Stimulated activated CD8-positive, alpha-beta memory T cell treated with anti-CD3 and anti-CD28 coated beads, Interleukin-2, amount 100 ng/mL, for 48 hours (primary cell): ENCODE measurements around the gene STX7.
"Not testable (repeated sequence)": the region's sequence is repeated elsewhere in the genome, so short reads cannot be mapped to it uniquely, and the experiment has no call there.

ENCODE experiments used
- DNase-seq, 2 donors: peaks; one replicate each; pipeline ENCODE4 v3.0.0-alpha.2; 2020; ENCODE audit warnings: low read depth in 2 of 2

Gene STX7, protein sequence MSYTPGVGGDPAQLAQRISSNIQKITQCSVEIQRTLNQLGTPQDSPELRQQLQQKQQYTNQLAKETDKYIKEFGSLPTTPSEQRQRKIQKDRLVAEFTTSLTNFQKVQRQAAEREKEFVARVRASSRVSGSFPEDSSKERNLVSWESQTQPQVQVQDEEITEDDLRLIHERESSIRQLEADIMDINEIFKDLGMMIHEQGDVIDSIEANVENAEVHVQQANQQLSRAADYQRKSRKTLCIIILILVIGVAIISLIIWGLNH

DNA sequence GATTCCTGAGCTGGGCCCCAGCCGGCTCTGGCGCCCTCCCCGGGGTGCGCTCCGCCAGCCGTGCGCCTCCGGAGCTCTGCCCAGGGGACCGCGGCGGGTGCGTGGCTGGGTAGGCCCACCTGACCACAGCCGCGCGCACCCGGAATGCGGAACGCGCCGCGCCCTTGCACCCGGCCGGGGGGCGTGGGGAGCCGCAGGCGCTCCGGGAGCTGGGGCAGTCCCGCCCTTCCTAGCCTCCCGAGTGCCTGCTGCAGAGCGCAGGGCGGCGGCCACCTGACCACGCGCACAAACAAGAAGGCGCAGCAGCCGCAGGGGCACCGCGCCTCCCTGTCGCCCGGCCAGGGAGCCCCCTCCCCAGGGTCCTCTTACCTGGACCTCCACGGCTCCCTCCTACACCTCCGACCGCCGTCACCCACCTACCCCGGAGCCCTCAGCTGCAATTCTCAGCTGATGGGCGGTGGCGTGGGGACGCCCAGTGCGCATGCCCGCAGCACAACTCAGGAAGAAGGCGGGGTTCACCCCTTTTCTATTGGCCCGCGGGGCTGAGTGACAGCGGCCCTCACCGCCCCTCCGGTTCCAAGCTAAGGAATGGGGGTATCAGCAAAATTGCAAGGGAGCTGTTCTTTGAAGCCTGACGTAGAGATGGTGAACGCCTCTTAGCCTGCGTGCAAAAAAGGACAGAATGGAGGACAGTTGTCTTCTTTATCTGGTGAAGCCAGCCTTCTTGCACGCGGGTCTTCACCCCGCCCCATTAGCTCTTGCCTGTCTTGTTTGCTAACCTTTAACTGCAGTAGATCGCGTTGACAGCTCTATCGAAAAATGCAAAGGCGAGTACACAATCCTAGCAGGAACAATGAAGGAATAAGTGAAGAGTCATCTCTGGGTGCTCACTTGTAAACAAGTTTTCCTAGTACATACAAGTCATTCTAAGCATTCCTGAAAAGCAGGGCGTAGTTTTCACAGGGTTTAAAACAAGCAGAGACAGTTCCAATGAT lies at the start of gene STX7:
Gene STX7 (minus strand): TSS at position 479 of the 995 bp plus-strand sequence. CDS start 9,586 bp downstream, outside the sequence.
- DNase-seq, result peak; percentile 78 to 79

- not testable (repeated sequence) for DNase-seq
Observed at GRCh38 chr6:132560087-132560486, 47.2 kb upstream of the STX7 start.

DNA sequence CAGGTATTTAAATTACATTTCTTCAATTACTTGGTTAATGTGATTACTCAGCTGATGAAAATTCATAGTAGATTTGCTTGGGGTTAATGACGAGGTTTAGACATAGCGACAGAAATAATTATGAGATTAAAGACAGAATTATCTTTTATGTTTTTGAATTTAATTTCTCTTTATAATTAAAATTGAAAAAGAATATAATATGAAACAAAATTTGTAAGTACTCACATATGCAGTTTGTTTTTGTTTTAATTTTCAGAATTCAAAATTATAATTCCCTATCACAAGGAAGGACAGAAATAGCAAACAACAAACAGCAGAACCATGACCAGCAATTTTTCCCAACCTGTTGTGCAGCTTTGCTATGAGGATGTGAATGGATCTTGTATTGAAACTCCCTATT lies 39.5 kb upstream of the STX7 start, which contains the start of gene TAAR8:
Gene TAAR8 (plus strand): TSS at position 301 of the 400 bp plus-strand sequence. CDS start 21 bp downstream, at position 322.
- DNase-seq, result no peak

DNA sequence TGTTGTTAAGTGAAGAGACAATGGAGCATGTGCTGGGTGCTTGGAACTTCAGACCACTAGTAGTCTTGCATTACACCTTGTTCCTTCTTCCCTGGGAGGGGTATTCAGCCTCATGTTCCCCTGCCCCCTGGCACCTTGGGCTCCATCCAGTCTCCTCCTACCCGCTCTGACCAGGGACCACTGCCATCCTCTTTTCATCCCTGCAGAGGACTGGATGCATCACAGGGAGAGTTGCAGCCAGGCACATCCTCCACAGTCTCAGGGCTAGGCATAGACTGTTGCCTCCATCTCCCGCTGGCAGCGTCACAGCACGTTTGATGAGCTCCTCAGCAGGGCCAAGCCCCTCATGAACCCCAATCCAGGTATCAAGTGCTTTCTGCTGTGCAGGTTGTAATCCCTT lies 38.3 kb upstream of the STX7 start:
- no peak for DNase-seq

GRCh38 chr6:132548746-132549463 lies 36.0 kb upstream of the STX7 start:
- no peak for DNase-seq

DNA sequence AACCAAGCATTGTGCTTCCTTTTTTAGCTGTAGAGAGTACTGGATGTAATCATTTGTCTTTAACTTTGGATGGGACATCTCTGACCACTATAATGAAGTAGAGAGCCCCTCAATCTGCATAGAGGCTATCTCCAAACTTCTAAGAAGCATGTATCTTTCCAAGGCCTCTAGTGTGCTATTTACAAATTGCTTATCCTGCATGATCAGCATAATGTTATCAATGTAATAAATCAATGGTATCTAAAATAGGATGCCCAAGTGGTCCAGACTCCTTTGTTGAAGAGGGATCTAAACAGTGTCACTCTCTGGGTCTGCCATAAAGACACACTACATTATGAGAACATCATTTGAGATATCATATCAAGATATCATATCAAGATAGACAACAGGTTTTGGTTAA lies 31.9 kb upstream of the STX7 start:
- no peak for DNase-seq

- DNase-seq, result no peak
Observed at GRCh38 chr6:132537977-132538376, 25.1 kb upstream of the STX7 start, which contains the start of gene TAAR9. Gene TAAR9, plus strand, starts transcription at chr6:132538277. Its CDS starts 13 bp downstream, at chr6:132538290.

GRCh38 chr6:132537145-132537544 lies 24.2 kb upstream of the STX7 start:
- no peak for DNase-seq

DNA sequence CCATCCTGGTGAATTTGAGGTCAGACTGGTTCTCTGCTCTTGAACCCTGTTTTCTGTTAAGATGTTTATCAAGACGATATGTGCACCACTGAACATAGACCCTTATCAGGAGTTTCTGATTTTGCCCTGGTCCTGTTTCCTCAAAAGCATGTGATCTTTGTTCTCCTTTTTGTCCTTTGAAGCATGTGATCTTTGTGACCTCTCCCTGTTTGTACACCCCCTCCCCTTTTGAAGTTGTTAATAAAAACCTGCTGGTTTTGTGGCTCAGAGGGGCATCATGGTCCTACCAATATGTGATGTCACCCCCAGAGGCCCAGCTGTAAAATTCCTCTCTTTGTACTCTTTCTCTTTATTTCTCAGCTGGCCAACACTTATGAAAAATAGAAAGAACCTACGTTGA lies 21.6 kb upstream of the STX7 start:
- not testable (repeated sequence) for DNase-seq

DNA sequence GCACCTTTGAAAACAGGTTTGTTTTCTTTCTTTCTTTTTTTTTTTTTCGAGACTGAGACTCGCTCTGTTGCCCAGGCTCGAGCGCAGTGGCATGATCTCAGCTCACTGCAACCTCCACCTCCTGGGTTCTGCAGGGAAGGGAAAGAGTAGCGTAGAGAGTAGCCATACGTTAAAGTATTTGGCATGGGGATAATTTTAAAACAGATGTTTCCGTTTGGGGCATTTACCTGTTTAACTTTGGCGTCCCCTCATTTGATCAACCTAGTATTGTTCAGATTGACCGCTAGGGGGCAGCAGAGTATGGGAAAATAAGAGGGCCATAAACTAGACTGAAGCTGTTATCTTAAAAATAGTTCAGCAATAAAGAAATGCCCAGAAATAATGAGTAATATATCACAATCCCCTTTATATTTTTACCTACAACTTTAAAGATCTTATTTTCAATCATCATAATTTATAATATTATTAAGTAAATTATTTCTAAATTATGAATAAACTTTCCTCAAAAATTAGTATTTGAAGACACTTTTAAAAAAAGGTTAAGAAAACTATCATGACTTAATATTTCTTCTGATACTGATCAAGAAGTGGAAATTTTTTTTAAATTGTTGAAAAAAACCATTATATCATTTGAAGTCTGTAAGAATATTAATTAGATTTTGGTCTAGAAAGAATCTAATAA lies 17.5 kb upstream of the STX7 start:
- DNase-seq, result peak; percentile 23 to 30

DNA sequence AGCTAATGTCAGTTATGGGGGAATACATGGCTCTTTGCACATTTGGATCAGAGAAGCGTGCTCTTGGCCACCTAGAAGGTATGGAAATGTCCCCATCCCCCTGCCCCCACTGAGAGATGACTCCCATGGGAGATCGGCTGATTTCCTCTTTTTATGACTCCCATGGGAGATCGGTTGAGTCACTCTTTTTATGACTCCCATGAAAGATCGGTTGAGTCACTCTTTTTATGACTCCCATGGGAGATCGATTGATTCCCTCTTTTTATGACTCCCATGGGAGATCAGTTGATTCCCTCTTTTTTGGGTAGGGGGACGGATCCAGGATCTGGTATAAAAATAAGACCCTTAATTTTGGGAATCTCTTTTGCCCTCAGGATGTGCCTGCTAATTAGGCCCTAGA lies 14.9 kb upstream of the STX7 start:
- DNase-seq, result no peak

- DNase-seq, result no peak
Observed at GRCh38 chr6:132526461-132526860, 13.5 kb upstream of the STX7 start.

- DNase-seq, result no peak
Observed at GRCh38 chr6:132525866-132526265, 12.9 kb upstream of the STX7 start.

- no peak for DNase-seq
Observed at GRCh38 chr6:132524646-132525045, 11.7 kb upstream of the STX7 start.

DNA sequence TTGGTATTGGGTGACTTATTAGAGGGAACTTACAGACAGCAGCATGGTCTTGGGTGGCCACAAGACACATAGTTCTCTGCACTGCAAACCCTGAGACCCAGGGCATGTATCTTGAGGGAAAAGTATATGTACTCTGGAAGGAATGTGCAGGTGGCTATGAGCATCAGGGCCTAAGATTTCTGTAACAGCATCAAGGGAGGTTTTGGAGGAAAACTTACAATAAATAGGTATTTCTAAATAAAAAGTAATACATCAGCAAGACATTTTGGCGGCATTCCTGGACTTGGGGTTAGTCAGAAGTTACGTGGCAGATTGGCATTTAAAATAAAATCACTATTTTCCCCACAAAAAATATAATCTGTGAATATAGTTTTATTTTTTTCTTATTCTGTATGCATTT lies 8.0 kb upstream of the STX7 start:
- DNase-seq, result no peak

DNA sequence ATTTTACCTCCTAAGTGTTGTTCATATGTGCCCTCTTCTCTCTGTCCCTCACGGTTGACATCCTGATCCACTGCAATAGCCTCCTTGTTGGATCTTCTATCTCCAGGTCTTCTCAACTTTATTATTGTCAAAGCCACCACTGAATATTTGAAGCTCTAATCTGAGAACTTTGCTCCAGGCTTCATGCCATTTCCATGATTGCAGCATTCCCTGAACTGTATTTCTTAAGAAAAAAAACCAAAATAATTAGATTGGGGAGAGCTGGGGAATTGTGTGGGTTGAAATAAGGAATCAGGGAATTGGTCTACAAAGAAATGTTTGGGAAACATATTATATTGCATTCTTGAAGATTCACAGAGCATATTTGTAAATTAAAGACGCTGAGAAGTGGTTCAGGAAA lies 2.5 kb upstream of the STX7 start:
- DNase-seq, result no peak

DNA sequence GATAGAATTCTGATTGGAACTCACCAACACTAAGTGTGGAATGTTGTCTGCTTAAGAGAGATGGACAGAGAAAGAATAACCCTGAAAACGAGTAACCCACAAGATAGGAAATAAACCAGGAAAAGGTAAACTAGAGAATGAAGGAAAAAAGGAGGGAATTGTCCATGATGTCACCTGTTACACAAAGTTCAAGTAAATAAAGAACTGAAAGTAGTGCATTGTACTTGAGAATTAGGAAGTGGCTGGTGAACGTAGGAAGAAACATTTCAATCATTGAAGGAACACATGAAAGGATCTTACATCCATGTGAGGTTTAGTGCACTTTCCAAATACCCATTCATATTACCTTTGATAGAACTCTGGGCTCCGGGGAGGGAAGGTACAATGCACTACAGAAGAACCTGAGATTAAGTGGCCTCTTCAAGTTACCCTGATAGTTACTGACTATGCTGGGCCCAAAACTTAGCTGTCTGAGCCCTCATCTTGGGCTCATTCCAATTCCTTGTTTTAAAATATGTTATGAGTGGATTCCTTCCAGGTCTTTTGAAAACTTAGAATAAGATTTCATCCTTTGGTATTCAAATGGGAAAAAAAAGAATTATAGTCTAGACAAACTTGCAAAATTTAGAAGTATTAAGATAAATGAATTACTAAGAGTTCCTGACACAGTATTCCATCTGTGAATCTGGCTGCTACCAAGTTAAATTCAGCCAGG lies 1.1 kb upstream of the STX7 start:
- no peak for DNase-seq

DNA sequence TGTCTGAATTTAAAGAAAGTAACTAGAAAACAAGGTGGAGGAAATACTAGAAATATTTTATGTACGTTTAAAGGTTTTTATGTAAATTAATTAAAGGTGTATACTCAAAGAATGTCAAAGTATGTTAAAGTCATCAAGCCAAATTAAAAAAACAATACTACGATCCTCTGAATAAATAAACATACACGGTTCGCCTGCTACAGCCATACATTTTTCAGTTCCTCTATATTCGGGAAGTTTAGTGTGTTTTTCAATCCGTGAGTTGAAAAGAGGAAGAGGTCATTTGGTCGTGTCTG lies 626 bp downstream of the STX7 start:
- no peak for DNase-seq

DNA sequence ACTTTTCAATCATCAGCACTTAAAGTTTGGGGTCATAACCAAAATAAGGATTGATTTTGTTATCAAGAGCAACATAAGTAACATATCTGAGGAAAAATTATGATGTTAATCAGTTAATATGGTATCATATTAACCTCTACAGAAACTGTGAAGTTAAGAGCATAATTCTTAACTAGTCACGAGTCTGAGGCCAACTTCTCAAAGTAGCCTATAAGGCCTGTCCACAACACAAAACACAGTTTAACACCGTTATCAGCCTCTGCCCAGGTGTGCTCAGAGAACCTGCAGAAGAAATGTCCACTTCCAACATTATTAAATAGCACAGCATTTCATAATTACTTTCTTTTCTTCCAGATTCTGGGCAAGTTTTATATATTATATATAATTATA lies 1.1 kb downstream of the STX7 start:
- DNase-seq, result no peak

- DNase-seq, result no peak
Observed at GRCh38 chr6:132511210-132511830, 1.6 kb downstream of the STX7 start.
